Stimulated activated CD8-positive, alpha-beta memory T cell treated with anti-CD3 and anti-CD28 coated beads, Interleukin-4, amount 100 ng/mL, for 1 hour (primary cell): ENCODE data around the gene SHISAL1.

Source experiments
- DNase-seq, 2 donors: peaks; one replicate each; pipeline ENCODE4 v3.0.0-alpha.2; 2020; ENCODE audit warnings: low read depth in 2 of 2, low spot score in 1 of 2

The SHISAL1 gene

DNA sequence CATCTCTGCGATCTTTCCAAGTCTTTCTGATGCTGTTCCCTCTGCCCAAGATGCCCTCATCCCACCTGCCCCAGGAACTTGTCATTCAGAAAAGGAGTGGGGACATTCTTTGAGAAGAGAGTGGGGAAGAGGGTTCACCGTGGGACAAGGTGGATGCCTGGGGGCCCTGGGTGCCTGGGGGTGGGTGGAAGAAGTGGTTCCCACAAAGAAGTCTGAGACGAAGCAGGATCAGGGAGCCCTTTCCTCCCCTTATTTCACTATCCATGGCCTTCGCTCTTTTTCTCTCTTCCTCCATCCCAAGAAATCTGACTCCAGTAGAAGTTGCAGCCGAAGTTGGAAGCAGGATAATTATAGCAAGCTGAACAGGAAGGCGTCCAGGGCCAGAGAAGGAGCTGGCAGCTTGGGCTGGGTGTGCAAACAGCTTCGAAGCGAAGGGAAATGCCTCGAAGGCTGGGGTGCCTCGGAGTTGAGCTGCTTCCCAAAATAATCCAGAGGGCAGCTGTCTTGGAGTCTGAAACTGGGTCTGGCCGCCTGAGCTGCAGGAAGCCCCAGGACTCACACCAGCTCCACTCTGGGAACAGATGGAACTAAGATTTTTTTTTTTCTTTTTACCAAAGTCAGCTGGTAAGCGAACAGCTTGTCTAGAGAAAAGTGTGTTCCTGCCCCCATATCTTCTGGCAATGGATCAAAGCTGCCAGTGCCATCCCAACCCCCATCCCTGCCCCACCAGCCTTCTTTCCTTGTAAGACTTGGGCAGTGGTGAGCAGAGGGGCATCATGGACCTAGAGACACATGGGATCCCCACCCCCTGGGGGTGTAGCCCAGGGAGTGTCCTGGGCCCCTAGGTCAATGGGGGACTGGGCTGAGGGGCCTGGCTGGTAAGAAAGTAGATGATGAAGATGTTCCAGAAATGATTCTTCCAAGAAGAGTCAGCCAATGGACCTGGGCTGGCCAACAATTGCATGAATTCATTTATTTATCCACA, 100.5 kb downstream of the SHISAL1 start:
- DNase-seq = no peak

DNA sequence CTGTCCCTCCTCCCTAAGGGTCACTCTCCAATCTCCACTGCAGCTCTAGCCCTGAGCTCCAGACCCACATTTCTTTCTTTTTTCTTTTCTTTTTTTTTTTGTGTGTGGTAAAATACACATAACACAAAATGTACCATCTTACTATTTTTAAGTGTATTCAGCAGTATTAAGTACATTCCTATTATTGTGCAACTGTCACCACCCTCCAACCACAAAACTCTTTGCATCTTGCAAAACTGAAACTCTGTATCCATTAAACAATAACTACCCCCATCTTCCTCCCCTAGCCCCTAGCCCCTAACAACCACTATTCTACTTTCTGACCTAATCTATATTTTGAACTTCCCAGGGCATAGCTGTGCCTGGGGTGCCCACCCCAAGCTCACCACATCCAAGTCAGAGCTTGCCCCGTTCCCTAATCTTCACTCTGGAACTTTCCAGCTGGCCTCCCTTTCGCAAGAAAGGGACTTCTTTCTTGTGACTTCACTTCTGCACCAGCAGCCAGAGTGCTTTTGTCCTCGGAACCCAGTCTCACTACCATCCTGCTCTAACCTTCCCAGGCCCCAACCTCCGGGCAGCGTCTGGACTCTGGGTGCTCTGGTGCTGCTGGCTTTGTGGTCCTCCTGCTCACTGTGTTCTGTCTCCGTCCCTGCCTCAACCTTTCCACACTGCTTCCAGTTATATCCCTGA, 101.3 kb downstream of the SHISAL1 start:
- no peak for DNase-seq

DNA sequence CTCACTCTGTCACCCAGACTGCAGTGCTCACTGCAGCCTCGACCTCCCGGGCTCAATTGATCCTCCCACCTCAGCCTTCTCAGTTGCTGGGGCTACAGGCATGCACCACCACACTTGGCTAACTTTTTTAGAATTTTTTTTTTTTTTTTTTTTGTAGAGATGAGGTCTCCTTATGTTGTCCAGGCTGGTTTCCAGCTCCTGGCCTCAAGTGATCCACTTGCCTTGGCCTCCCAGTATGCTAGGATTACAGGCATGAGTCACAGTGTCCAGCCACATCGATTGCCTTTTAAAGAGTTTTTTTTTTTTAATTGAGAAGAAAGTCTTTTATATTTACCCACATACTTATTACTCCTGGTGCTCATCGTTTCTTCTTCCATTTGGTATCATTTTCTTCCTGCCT, 102.0 kb downstream of the SHISAL1 start:
- DNase-seq = no peak

DNA sequence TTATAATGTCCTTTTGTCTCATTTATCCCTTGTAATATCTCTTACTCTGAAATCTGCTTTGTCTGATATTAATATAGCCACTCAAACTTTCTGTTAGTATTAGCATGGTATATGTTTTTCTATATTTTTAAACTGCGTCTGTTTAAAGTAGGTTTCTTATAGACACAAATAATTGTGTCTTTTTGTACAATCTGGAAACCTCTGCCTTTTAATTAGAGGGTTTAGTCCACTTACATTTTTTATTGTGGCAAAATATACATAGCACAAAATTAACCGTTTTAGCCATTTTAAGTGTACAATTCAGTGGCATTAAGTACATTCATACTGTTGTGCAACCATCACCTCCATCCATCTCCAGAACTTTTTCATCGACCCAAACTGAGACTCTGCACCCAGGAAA, 103.4 kb downstream of the SHISAL1 start:
- DNase-seq = no peak

DNA sequence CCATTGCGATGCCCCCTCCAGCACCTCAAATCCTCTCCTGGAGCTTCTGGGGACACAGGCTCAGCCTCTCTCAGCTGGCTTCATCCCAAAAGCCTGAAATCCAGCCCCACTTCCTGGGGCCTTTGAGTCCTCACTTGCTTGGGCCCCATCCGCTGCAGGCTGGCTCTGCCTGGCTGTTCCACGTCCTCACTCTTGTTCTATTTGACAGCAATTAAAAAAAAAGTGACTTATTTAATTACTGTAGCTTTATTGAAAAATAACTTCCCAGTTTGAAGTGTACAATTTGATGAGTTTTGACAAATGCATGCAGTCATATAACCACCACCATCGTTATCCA, 104.8 kb downstream of the SHISAL1 start:
- DNase-seq = no peak

DNA sequence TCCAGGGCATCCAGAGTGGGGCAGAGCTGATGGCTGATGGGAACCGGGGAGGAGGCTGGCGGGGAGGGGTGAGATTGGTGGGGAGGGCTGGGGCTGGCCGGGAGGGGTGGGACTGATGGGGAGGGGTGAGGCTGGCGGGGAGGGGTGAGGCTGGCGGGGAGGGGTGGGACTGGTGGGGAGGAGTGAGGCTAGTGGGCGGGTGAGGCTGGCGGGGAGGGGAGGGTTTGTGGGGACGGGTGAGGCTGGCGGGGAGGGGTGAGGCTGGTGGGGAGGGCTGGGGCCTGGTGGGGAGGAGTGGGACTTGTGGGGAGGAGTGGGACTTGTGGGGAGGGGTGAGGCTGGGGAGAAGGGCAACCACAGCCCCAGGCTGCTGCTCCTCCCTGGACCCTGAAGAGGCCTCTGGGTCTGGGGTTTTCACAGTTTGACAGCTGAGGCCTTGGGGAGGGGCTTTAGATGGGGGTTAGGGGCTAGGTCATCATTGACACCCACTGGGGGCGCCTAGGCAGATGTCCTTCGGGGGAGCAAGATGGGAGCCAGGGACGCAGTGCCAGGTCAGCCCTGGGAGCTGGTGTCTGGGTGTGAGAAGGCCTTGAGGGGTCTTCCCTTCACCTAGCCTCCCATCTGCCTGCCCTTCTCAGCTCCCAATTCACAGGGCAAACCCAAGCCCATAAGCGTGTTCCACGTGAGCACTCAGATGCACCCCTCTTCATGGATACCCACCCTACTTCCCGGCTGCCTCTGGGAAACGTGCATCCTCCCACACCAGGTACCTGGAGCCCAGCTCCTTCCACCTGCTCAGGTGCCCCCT, 105.4 kb downstream of the SHISAL1 start:
- no peak for DNase-seq

DNA sequence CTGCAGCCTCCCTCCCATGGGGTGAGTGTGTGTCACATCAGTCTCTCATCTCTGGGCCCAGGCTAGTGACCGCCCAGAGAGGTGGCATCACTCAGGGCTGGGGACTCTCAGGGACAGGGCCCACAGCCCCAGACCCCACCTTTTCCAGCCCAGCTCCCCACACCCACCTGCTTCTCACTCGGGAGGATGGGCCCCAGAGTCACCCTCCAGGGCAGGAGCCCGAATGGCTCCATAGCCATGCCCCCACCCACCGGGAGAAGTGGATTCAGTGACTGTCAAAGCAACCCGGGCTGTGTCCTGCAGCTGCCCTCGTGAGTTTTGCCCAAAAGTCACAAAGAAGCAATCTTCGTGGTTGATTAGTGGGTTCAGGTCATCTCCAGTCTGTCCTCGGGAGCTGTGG, 106.1 kb downstream of the SHISAL1 start:
- DNase-seq = no peak

DNA sequence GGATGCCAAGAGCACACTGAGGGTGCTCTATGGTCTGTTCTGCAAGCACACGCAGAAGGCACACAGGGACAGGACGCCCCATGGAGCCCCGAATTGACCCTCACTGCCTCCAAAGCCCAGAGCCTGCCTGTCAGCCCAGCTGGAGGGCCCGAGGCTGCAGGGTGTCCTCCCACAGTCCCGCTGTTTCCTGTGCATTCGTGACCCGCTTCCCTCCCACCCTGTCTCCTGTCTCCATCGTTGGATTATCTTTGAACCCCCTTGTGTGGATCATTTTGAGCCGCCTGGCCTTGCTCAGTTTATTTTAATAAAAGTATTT, 106.5 kb downstream of the SHISAL1 start:
- DNase-seq = no peak

DNA sequence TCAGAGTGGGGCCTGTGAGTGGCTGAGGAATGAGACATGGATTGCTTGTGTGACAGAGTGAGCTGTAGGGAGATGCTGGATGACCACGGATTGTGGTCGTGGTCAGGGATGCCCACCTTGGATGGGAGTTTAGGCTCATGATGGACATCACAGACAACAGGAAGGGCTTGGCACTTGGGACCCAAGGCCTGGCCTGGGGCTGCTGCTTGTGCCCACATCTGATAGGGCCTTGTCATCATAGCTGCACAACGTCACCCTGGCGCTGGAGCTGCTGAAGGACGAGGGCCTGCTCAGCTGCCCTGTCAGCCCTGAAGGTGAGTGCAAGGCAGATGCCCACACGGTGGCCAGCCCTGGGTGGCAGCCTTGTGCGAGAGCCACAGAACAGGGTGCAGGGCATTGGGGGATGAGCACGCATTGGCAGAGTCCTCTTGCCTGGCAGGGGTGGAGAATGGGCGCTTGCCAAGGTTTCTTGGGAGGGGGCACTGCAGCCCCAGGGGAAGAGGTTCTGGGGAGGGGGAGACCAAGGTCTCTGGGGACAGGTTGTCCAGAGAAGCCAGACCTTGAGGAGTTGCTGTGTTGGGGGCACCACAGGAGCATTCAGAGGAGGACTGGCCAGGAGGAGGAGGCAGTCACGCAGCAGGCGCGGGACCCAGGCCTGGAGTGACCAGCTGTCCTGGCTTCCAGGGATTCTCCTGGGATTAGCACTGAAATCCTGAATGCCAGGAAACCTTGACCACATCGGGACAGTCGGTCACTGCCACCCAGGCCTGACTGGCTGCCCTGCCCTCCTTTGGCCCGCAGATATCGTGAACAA, 107.0 kb downstream of the SHISAL1 start:
- DNase-seq = no peak

DNA sequence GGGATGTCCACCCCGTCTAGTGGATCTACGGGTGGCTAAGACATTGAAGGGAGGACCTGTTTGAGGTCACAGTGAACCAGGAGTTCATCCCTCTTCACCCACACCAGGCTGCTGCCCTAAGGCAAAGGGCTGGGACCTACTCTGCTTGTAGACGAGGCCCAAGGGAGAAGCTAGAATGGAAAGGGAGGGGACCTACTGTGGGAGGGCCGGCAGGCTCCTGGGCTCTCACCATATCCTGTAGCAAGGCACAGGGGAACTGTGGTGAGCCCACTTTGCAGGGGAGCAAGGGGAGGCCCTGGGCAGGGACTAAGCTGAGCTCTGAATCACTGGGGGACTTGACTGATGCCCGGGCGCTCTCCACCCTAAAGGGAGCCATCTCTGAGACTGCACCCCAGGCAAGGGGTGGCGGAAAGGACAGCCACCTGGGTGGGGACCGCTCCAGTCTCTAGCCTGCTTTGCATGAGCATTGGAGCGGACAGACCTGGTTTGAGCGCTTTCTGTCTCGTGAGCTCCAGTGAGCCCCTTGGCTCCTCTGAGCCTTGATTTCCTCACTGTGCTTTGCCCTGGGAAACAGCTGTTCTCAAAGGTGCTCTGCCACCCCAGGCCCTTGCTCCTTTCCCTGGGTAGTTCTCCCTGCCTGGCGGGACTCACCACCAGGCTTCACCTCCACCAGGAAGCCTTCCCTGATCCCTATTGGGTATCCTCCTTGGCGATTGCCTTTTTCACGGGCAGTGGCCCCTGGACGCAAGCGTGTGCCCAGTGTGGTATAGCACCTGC, 107.8 kb downstream of the SHISAL1 start:
- DNase-seq = no peak

DNA sequence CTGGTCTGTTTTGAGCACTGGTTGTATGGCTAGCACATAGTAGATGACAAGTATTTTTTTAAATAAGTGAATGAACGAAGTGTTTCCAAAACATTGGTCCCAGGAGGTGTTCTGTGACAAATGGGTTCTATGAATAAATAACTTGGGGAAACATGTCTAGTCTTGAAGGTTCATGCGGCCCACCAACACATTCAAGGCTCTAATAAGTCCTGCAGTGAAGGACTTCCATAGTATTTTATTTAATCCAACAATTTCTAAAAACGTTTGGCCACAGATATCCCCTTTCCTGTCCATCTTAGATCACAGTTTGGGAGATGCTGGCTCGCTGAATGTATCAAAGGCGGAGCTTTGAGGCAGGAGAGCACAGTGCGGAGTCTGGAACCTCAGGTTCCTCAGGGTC, 109.5 kb downstream of the SHISAL1 start:
- no peak for DNase-seq

DNA sequence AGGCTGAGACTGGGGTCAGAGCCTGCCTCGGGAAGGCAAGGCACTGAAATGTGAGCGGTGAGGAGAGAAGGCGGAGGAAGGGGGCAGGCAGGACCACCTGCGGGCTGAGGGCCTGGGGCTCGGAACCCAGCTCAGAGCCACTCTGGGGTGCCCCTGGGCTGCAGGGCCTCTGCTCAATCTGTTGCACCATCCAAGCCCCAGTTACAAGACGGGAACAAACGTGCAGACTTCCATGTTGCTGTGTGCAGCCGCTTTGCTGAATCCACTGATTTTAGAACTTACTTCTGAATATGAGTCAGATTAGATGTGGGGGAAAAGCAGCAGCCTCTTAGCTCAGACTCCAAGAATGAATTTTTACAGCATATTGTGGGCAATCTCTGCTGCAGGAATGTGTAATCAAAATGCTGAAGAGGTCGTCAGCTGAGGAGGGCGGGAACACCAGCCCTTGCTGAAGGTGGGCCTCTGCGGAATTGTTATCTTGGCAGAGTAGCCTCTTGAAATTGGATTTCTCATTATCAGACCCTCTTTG, 110.4 kb downstream of the SHISAL1 start:
- DNase-seq = no peak

DNA sequence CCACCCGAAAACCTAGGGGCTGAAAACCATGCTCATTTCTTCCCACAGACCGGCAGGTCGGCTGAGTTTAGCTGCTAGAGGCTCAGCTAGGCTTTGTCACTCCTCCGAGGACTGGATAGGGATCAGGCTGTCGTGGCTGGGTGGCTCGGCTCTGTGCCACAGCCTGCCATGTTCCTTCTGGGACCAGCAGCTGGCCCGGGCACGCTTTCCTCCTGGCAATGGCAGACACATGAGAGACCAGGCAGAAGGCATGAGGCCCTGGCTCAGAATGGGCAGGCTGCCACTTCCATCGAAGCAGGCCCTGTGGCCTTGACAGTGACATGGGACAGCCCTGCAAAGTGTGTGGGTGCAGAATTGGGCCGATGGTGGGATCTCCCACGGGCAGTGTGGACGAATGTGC, 111.1 kb downstream of the SHISAL1 start:
- no peak for DNase-seq

DNA sequence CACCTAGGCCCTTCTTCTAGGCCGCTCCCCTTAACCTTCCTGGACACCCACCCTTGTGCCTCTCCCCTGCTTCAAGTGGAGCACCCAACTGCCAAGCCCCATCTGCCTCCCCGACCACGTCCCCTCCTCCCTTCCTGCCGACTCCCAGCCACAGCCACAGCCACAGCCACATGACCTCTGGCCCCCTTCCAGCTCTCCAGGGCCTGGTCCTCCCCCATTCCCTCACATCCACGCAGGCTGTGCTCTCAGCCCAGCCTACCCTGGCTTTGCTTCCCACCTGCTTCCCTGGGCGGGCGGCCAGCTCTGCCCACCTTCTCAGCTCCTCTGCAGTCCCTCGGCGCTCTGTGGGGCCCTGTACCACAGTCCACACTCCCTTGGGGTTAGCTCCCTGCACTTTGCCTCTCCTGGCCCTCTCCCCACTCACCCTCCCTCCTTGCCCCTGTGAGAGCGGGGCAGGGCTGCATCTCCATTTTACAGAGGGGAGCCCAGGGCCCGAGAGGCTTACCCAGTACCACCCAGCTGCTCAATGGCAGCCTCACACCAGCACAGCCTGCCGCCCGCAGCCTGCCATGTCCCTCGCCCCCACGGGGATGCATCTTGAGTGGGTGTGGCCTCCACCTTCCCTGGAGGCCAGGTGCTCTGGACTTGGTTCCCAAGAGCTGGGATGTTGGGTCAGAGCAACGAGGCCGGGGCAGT, 111.7 kb downstream of the SHISAL1 start:
- DNase-seq = no peak

DNA sequence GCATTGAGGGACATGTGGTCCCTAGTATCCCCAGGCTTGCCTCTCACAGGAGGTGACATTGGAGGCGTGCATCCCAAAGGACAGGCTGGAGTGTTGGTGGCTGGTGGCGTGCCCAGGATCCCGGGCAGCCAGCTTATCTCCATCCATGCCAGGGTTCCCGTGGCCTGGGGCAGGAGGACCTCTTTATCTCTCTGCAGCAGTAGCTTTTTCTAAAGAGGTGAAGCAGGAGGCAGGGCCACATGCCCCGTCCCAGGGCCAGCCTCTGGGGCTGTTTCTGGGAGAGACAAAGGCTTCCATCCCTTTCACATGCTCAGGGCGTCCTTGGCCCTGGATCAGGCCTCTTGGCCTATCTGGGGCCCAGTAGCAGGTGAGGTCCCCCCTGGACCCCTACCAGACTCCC, 112.3 kb downstream of the SHISAL1 start:
- DNase-seq = no peak

DNA sequence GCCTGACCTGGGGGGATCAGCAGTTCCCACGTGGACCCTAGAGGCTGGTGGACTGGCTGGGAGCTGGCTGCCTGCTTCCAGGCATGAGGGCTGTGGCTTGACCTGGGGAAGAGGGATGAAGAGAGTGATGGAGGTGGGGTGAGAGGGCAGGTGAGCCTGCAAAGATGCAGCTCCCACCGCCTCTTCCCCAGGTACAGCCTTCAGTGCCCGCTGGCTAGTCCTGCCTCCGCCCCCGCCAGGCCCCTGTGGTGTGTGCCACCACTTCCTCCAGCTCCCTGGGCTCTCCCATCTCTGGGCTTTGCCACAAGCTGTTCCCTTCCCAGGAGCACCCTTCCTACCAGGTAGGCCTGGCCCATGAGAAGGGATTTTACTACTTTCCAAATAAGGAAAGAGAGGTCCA, 112.9 kb downstream of the SHISAL1 start:
- no peak for DNase-seq

DNA sequence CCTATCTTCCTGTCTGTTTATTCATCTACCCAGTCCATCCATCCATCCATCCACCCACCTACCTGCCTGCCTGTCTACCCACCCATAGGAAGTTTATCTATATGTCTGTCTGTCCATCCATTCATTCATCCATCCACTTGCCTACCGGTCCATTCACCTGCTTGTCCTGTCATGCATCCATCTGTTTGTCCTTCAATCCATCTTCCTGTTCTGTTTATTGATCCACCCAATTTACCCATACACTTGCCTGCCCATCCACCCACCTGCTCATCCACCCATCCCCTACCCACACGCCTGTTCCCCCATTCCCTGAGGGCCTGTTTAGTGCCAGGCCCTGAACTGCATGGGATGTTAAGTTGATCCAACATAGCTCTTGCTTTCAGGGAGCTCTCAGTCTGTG, 113.6 kb downstream of the SHISAL1 start:
- DNase-seq = no peak

DNA sequence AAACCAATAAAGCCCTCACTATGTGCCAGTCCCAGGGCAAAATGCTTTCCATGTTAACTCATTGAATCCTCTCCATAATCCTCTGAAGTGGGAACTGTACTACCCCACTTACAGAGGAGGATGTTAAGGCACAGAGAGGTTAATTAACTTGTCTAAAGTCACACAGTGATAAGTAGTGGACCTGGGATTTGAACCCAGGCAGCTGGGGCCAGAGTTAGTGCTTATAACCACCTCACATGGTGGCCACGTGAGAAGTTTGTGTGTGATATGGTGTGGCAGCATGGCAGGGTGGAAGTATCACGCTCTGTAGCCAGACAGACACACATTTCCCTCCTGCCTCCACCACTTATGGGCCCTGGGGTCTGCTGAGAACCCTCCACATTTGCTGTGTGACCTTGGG, 115.5 kb downstream of the SHISAL1 start:
- DNase-seq = no peak

DNA sequence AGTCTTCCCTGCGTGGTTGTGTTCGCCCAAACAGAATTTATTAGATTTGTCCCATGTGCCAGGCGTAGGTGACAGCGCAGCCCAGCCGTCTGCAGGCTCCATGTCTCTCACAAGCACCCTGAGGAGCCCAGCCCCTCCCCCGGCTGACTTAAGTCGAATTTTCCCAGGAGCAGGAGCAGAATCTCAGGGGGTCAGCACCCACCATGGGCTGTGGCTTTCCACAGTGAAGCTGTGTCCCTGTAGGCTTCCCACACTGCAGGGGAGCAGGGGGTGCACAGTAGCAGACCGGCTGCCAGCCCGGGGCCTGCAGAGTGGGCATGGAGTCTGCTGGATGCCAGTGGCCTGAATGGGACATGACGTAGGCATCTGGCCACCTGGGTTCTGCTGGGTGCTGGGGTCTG, 116.0 kb downstream of the SHISAL1 start:
- DNase-seq = no peak

DNA sequence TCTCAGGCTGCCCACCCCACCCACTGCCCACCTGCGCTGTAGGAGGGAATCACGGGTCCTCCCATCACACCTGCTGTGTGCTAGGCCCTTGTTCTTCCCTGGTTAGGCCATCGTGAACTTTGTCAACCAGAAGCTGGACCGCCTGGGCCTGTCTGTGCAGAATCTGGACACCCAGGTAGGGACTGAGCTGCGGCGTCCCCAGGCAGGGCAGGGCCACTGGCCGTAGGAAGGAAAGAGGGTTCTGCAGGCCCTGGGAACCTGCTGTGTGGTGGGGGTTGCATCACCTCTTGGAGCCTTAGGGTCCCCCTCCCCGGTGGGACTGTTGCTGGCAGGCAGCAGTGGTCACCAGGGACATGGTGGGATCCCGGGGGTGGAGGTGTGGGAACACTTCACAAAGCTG, 116.5 kb downstream of the SHISAL1 start:
- DNase-seq = no peak
